HG02840 (cell line): ENCODE measurements around the gene TMEM120B.

Experiments used
- ATAC-seq: cut with Tn5 transposase; IDR thresholded peaks from one replicate; pipeline ENCODE4 v1.9.1; 2021; ENCODE audit warnings: mild to moderate bottlenecking, moderate library complexity, moderate number of reproducible peaks; ENCODE audit not compliant: unreplicated experiment, low FRiP score

TMEM120B gene

DNA sequence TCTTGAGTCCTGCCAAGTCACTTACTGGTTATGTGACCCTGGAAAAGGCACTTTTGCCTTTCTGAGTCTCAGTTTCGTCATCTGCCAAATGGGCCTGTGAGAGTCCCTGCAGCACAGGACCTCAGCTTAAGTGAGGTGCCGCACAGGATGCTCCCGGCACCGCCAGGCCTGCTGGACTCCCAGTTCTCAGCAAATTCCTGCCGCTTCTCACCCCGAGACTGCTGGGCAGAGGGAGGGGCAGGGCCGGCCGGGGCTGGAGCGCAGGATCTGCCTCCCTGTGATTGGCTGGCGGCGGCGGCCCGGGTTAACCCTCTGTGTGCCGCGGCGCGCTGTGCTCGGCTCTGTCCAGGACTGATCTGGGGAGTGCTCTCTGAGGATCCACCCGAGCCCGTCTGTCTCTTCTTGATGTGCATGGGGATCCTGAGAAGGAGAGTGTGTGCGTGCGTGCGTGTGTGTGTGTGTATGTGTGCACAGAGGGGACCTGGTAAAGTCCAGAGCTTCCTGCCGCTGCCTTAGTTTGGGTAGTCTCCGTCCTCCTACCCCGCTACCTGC lies 99.8 kb downstream of the TMEM120B start:
- ATAC-seq, result no peak

DNA sequence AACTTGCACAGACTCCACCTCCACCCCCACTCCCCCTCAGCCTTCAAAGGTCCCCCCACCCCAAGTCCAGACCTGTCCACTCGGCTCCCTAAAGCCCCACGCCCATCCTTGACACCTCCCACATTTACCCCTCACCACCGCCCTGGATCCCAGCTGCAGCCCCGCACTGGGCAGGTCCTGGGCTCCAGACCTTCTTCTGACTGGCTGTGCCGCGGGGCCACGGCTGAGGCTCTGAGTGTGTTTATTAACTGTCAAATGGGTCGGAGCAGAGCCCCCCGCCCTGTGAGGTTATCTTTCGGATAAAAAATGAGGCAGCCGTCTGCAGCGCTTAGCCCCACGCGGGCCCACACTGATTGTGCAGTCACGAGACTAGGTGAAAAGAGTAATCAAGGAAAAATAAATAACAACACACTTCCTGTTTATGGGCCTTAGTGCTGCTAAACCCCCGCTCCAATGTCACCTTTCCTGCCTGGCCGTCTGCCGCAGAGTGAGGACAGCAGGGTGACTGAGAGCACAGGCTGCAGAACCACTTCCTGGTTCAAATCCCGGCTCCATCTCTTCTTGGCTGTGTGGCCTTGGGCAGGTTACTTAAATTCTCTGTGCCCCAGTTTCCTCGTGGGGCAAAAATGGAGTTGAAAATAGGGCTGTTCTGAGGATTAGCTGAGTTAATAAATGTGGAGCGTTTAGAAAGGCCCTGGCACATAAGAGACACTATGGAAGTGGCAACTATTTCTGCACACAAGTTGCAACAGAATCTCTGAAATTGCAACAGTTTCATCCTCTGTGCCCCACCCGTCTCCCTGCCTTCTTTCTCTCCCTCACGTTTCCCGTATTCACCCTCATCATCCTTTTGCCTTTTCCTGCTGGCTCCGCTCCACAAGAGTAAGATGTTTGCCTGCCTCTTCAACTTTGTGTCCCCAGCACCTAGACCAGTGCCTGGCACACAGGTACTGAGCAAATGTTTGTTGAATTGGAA lies 100.7 kb downstream of the TMEM120B start:
- ATAC-seq, result no peak

DNA sequence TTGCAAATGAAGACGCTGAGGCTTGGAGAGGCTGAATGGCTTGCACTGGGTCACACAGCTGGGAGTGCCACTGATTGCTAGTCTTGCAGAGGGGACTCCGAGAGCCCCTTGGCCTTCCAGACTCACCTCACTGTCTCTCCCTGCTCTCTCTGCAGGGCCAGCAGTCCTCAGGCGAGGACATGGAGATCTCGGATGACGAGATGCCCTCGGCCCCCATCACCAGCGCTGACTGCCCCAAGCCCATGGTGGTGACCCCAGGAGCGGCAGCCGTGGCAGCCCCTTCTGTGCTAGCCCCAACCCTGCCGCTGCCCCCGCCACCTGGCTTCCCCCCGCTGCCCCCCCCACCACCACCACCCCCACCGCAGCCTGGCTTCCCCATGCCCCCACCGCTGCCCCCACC lies 101.4 kb downstream of the TMEM120B start:
- no peak for ATAC-seq

DNA sequence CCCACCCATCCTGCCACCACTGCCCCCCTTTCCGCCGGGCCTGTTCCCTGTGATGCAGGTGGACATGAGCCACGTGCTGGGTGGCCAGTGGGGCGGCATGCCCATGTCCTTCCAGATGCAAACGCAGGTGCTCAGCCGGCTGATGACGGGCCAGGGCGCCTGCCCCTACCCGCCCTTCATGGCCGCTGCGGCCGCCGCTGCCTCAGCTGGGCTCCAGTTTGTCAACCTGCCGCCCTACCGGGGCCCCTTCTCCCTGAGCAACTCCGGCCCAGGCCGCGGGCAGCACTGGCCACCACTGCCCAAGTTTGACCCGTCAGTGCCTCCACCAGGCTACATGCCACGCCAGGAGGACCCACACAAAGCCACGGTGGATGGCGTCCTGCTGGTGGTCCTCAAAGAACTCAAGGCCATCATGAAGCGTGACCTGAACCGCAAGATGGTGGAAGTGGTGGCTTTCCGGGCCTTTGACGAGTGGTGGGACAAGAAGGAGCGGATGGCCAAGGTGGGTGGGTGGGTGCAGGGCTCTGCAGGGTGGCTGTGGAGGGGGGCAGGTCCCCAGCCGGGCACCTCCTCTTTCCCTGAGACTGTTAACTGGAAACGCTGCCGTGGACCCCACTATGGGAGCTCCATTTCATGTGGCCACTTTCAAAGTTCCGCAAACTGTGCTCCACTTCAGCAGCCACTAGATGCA lies 102.0 kb downstream of the TMEM120B start:
- ATAC-seq, result no peak

DNA sequence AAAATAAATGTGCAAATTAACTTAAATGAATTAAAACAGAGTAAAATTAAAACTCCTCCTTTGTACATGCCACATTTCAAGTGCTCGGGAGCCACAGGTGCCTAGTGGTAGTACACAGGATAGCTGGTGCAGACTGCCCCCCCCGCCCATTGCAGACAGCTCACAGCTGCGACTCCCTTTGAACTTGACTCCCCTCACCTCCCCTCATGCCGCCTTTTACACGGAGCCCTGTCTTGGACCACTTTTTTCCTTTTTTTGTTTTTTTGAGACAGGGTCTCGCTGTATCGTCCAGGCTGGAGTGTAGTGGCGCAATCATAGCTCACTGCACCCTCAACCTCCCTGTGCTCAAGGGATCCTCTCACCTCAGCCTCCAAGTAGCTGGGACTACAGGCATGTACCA lies 102.7 kb downstream of the TMEM120B start:
- no peak for ATAC-seq

DNA sequence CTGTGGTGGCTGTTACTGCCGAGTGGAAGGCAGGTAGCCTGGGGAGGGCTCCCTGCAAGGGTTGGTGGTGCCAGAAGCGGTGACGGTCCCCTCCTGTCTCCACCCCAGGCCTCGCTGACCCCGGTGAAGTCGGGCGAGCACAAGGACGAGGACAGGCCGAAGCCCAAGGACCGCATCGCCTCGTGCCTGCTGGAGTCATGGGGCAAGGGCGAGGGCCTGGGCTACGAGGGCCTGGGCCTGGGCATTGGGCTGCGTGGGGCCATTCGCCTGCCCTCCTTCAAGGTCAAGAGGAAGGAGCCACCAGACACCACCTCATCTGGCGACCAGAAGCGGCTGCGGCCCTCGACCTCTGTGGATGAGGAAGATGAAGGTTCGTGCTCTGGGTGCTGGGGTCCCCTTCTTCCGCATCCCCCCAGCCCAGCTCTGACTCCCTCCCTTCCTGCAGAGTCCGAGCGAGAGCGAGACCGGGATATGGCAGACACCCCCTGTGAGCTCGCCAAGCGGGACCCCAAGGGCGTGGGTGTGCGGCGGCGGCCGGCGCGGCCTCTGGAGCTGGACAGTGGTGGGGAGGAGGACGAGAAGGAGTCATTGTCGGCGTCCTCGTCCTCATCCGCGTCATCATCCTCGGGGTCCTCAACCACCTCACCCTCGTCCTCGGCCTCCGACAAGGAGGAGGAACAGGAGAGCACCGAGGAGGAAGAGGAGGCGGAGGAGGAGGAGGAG lies 104.5 kb downstream of the TMEM120B start:
- no peak for ATAC-seq

DNA sequence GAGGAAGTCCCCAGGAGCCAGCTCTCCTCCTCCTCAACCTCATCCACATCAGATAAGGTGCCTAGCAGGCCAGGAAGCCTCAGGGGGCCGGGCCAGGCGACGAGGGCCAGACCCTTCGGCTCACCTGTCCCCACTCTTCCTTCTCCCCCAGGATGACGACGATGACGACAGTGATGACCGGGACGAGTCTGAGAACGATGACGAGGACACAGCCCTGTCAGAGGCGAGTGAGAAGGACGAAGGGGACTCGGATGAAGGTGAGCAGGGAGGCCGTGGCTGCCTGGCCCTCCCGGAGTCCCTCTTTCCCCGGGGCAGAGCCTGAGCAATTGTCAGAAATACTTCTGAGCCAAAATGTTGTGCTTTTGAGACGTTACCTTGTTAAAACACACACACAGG lies 105.1 kb downstream of the TMEM120B start:
- no peak for ATAC-seq

DNA sequence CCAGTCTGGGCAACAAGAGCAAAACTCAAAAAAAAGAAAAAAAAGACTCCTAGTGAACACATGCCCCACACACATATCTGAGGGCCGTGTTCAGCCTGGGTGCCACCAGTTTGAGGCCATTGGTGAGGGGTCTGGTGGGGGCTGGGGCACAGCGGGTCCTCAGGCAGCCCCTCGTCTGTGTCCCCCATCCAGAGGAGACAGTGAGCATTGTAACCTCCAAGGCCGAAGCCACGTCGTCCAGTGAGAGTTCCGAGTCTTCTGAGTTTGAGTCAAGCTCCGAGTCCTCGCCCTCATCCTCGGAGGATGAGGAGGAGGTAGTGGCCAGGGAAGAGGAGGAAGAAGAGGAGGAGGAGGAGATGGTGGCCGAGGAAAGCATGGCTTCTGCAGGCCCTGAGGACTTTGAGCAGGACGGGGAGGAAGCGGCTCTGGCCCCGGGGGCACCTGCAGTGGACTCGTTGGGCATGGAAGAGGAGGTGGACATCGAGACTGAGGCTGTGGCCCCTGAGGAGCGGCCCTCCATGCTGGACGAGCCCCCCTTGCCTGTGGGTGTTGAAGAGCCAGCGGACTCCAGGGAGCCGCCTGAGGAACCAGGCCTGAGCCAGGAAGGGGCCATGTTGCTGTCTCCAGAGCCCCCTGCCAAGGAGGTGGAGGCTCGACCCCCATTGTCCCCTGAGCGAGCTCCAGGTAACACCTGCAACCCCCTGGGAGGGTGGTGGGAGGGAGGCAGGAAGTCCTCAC lies 106.8 kb downstream of the TMEM120B start:
- ATAC-seq, result no peak

DNA sequence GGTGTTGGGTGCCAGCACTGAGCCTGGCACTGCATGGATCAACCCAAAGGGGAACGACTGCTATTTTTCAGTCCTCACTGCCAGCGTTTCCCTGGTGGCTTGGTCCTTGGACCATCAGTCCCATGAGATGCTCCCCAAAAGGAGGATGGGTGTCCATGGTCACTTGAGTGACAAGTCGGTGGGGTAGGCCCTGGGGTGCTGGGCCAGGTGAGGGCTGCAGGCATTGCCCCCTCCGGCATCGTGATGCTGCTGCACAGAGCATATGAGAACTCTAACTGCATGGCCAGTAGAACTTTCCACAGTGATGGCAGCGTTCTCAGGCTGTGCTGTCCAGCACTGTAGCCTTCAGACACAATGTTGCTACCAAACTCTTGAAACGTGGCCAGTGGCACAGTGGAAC lies 107.5 kb downstream of the TMEM120B start:
- ATAC-seq, result no peak

DNA sequence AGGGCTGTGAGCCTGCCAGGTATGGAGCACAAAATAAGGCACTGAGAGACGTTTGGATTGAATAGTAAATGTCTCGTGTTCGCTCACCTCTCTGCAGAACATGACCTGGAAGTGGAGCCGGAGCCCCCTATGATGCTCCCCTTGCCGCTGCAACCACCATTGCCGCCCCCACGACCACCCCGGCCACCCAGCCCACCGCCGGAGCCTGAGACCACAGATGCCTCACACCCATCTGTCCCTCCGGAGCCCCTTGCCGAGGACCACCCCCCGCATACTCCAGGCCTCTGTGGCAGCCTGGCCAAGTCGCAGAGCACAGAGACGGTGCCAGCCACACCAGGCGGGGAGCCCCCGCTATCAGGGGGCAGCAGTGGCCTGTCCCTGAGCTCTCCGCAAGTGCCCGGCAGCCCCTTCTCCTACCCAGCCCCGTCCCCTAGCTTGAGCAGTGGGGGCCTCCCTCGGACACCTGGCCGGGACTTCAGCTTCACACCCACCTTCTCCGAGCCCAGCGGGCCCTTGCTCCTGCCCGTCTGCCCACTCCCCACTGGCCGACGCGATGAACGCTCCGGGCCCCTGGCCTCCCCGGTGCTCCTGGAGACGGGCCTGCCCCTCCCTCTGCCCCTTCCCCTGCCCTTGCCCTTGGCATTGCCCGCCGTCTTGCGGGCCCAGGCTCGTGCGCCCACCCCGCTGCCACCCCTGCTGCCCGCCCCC lies 110.0 kb downstream of the TMEM120B start:
- no peak for ATAC-seq

DNA sequence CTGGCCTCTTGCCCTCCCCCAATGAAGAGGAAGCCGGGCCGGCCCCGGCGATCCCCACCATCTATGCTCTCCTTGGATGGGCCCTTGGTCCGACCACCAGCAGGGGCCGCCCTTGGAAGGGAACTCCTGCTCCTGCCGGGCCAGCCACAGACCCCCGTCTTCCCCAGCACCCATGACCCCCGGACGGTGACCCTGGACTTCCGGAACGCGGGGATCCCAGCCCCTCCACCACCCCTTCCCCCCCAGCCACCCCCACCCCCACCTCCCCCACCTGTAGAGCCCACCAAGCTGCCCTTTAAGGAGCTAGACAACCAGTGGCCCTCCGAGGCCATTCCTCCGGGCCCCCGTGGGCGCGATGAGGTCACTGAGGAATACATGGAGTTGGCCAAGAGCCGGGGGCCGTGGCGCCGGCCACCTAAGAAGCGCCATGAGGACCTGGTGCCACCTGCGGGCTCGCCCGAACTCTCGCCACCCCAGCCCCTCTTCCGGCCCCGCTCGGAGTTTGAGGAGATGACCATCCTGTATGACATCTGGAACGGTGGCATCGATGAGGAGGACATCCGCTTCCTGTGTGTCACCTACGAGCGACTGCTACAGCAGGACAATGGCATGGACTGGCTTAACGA lies 110.7 kb downstream of the TMEM120B start:
- no peak for ATAC-seq

DNA sequence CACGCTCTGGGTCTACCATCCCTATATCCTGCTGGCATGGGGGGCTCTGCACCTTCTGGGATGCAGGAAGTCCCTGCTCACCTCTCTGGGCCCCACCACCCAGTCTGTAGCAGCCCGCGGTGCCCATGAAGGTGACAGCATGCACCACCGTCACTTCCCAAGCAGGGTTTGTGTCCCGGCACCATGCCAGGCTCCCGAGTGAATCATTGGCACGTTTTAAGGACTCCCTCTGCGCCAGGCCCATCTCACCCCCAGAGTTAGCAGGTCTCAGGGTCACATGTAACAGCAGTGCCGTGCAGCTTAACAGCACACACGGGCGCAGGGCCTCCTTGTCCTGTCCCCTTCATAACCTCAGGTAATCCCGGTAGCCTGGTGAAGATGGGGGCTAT lies 111.2 kb downstream of the TMEM120B start:
- no peak for ATAC-seq

DNA sequence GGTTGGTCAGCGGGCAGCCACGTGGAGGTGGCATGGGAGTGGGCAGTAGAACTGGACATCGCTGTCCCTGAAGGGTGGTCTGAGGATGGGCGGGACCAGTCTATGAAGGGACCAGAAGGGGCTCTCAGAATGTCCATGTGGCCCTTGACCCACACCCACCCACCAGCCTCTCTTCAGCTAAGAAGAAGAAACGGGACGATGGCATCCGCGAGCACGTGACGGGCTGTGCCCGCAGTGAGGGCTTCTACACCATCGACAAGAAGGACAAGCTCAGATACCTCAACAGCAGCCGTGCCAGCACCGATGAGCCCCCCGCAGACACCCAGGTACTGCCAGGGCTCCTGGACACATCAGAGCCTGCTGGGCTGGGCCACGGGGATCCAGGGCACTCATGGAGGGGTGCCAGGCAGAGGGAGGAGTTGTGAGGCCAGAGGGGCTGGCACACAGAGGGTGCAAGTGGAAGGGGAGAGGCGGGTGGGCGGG lies 112.5 kb downstream of the TMEM120B start:
- ATAC-seq, result no peak

DNA sequence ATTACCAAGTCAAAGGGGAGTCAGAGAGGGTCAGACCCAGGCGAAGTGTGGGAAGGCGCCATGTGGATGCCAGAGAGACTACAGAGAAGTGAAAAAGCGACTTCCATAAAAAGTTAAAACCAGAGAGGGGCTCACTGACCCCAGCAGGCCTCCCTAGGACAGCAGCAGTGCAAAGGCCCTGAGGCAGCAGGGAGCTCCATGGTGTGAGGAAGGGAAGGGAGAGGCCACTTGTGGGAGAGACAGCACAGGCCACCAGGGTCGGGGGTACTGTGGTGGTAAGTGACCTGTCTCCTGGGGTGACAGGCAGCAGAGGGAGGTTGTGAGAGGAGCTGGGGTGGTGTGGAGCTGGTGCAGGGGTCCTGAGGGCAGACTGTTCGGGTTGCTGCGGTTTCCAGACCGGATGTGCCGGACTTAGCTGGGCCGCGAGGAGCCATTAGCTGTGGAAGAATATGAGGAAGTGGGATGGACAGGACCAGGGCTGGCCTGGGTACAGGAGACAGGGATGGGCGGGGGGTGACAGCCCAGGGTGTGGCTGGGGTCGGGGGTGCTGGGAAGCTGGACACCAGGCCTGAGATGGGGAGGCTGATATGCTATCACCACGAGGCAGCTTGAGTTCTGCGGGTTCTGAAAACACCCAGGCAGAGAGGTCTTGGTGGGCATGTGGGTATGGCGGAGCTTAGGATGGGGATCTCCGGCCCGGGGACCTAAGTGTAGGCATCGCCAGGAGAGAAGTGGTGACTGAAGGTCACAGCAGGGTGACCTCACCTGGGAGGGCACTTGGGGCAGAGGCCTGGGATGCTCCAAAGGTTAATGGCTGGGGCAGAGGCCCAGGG lies 114.0 kb downstream of the TMEM120B start:
- ATAC-seq, result no peak

DNA sequence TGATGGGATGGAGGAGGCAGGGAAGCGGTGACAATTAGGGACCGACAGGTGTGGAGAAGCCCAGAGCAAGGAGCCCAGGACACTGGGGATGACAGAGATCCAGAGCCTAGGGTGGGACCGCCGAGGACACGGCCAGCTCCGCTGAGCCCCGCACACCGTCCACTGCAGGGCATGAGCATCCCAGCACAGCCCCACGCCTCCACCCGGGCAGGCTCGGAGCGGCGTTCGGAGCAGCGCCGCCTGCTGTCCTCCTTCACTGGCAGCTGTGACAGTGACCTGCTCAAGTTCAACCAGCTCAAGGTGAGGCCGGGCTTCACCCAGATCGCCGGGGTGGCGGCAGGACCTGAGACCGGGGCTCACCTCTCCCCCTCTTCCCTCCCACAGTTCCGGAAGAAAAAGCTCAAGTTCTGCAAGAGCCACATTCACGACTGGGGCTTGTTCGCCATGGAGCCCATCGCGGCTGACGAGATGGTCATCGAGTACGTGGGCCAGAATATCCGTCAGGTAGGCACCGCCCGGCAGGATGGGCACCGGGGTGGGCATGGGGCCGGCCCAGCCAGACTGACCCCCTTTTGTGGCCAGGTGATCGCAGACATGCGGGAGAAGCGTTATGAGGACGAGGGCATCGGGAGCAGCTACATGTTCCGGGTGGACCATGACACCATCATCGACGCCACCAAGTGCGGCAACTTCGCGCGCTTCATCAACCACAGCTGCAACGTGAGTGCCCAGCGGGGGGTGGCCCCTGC lies 115.0 kb downstream of the TMEM120B start:
- ATAC-seq, result no peak

DNA sequence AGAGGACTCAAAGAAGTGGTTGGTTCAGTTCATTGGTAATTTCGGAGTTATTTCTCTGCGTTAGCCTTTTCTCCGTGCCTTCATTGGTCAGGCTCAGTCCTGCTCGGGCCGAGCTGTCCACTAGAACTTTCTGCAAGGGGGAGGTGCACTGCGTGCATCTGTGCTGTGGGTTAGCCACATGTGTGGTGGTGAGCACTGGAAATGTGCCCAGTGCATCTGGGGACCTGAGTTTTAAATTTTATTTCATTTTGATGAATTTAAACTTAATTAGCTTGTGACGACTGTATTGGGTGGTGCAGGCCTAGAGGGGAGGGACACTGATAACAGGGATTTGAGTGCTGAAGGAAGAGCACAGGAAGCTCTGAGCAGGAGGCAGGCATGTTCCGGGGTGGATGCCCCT lies 115.8 kb downstream of the TMEM120B start:
- ATAC-seq, result no peak

DNA sequence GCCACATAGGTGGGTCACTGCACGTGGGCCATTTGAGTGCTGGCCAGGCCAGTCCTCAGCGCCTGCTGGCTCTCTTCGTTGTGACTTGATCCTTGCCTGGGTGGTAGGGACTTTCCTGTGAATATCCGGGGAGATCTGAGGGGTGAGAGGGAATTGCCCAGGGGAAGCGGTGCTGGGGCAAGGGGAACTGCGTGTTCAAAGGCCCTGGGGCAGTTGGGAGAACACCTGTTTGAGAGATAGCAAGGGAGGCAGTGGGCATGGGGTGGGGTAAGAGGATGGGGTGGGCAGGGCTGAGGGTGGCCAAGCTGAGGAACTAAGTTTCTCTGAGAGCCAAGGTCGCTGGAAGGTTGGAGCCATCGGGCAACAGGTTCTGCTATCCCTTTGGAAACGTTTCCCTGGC lies 116.3 kb downstream of the TMEM120B start:
- no peak for ATAC-seq
